Measurements from ENCODE around the gene KBTBD6.

- TF ChIP-seq CTCF (IDR thresholded peaks at IDR 0.05; ENCODE audit: borderline replicate concordance, extremely low read depth, low read length, poor library complexity, severe bottlenecking) = no peak
- no peak for TF ChIP-seq EZH2 (IDR thresholded peaks at IDR 0.05; ENCODE audit: borderline replicate concordance, low read depth, low read length, severe bottlenecking)
Measured at GRCh38 chr13:41137951-41138350, 5.3 kb upstream of the KBTBD6 start.

Measured in DND-41 (cell line).